NCI-H226 (cell line): ENCODE results near the gene TEX13C.
"Not testable (repeated sequence)": the region's sequence is repeated elsewhere in the genome, so short reads cannot be mapped to it uniquely, and the experiment has no call there.

ENCODE experiments used
- DNase-seq: peaks from one replicate; pipeline ENCODE4 v3.0.0-alpha.2; 2015

TEX13C gene

GRCh38 chrX:125319646-125320521 is at the start of gene TEX13C:
TEX13C (plus strand) TSS chrX:125319871; CDS start chrX:125320120, 249 bp downstream.
- DNase-seq, result no peak

GRCh38 chrX:125287282-125287681 is 32.4 kb upstream of the TEX13C start:
- DNase-seq, result no peak

GRCh38 chrX:125288343-125288742 is 31.3 kb upstream of the TEX13C start:
- no peak for DNase-seq

- no peak for DNase-seq
Measured at GRCh38 chrX:125289209-125289608, 30.5 kb upstream of the TEX13C start.

- no peak for DNase-seq
Measured at GRCh38 chrX:125289920-125290319, 29.8 kb upstream of the TEX13C start.

GRCh38 chrX:125291124-125291523 is 28.5 kb upstream of the TEX13C start:
- no peak for DNase-seq

- no peak for DNase-seq
Measured at GRCh38 chrX:125293850-125294780, 25.6 kb upstream of the TEX13C start.

GRCh38 chrX:125295337-125295736 is 24.3 kb upstream of the TEX13C start:
- DNase-seq, result no peak

- no peak for DNase-seq
Measured at GRCh38 chrX:125298871-125299270, 20.8 kb upstream of the TEX13C start.

- DNase-seq, result no peak
Measured at GRCh38 chrX:125306335-125306866, 13.3 kb upstream of the TEX13C start.

GRCh38 chrX:125308653-125309052 is 11.0 kb upstream of the TEX13C start:
- no peak for DNase-seq

GRCh38 chrX:125319166-125319565 is 505 bp upstream of the TEX13C start:
- not testable (repeated sequence) for DNase-seq

- DNase-seq, result no peak
Measured at GRCh38 chrX:125322431-125322830, 2.8 kb downstream of the TEX13C start.

- DNase-seq, result no peak
Measured at GRCh38 chrX:125326599-125326998, 6.9 kb downstream of the TEX13C start.

GRCh38 chrX:125327891-125328290 is 8.2 kb downstream of the TEX13C start:
- DNase-seq, result no peak

- no peak for DNase-seq
Measured at GRCh38 chrX:125333583-125333982, 13.9 kb downstream of the TEX13C start.

GRCh38 chrX:125340490-125340889 is 20.8 kb downstream of the TEX13C start:
- DNase-seq, result no peak

GRCh38 chrX:125374169-125374568 is 54.5 kb downstream of the TEX13C start:
- DNase-seq, result no peak
